ENCODE data around the gene CIB2. TPM values are rescaled to one million over a fixed set of nuclear protein-coding genes. Genes with fewer than 3 reads are reported as not detected.
A peak's percentile ranks its signal among the peaks of the same experiment; 100 is the strongest.

Gene CIB2
- total RNA-seq, 2 experiments from 2014 or later = 0.82 to 1.7 TPM

DNA sequence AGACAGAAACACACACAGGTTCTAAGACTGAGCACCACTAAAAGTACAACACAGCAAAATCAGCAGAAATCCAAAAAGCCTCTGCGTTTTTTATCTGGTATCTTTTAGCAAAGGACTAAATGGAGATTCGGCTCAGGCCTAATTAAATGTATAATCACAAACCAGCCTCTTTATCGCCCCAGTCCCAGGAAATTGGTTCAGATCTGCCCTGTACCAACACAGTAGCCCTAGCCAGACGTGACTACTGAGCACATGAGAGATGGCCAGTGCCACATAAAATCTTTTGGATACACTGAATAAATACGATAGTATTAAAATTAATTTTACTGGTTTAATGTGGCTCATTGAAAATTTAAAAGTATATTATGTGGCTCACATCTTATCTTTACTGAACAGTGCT is 73.4 kb downstream of the CIB2 start:
- ChIA-PET CTCF (interaction anchor here (0.9 kb wide), 1 partner anchor 10 kb away, joined by 4 read pairs; no protein-coding TSS in a partner anchor), POLR2A (interaction anchor here (1.9 to 14.1 kb wide), 3 partner anchors 10 to 22 kb away, joined by 9 to 304 read pairs (median 10); partner anchors contain the start of gene TBC1D2B)
- H3K27me3 Mint-ChIP-seq = no peaks in the 10 kb centered on the region
- peak overlapping the region; percentile 33 to 79 for H3K27ac ChIP-seq (ENCODE audit: low read depth in 1 of 2, low read length in 2 of 2)
- peaks cover 13% of the 10 kb centered on the region for H3K36me3 ChIP-seq (ENCODE audit: insufficient read depth, low read length)
- H3K36me3 Mint-ChIP-seq (ENCODE audit: low read depth) = peaks cover 10% of the 10 kb centered on the region
- H3K4me3 ChIP-seq (ENCODE audit: low read length) = no peak overlapping the region
- H3K9me3 Mint-ChIP-seq = no peaks in the 10 kb centered on the region
- no peaks in the 10 kb centered on the region for H3K27me3 ChIP-seq (ENCODE audit: control insufficient read depth in 1 of 2, insufficient read depth in 2 of 2, low read length in 2 of 2)
- DNase-seq = no peak
- TF ChIP-seq, protein P1, sequence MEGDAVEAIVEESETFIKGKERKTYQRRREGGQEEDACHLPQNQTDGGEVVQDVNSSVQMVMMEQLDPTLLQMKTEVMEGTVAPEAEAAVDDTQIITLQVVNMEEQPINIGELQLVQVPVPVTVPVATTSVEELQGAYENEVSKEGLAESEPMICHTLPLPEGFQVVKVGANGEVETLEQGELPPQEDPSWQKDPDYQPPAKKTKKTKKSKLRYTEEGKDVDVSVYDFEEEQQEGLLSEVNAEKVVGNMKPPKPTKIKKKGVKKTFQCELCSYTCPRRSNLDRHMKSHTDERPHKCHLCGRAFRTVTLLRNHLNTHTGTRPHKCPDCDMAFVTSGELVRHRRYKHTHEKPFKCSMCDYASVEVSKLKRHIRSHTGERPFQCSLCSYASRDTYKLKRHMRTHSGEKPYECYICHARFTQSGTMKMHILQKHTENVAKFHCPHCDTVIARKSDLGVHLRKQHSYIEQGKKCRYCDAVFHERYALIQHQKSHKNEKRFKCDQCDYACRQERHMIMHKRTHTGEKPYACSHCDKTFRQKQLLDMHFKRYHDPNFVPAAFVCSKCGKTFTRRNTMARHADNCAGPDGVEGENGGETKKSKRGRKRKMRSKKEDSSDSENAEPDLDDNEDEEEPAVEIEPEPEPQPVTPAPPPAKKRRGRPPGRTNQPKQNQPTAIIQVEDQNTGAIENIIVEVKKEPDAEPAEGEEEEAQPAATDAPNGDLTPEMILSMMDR (IDR thresholded peaks at IDR 0.05) = no peak
- ATAC-seq (ENCODE audit: poor library complexity) = no peak
- H3K4me1 ChIP-seq (ENCODE audit: insufficient read depth, low read length) = peaks cover 84% of the 10 kb centered on the region
- H3K4me1 Mint-ChIP-seq (ENCODE audit: low read depth) = peaks cover 77% of the 10 kb centered on the region
- peak overlapping the region; percentile 84 for H3K27ac Mint-ChIP-seq
- no peaks in the 10 kb centered on the region for H3K9me3 ChIP-seq (ENCODE audit: control insufficient read depth in 1 of 2, insufficient read depth in 1 of 2, low read length in 2 of 2)
- no peak overlapping the region for H3K4me3 Mint-ChIP-seq
- intact Hi-C loops (cut with DNase I, micrococcal nuclease) = loop anchor here in 1 of 2 experiments (2.0 kb wide), 1 partner anchor 15 kb away; no protein-coding TSS in a partner anchor

GRCh38 chr15:78056714-78057269 is 74.5 kb downstream of the CIB2 start:
- DNase-seq = peak in 7 of 14 experiments; percentile 27 to 58 (median 42)
- peak overlapping the region; percentile 16 for H3K4me3 ChIP-seq (ENCODE audit: low read length)
- H3K27ac ChIP-seq (ENCODE audit: low read depth in 1 of 2, low read length in 2 of 2) = peak overlapping the region; percentile 58 to 79
- H3K4me1 Mint-ChIP-seq (ENCODE audit: low read depth) = peaks cover 87% of the 10 kb centered on the region
- H3K9me3 Mint-ChIP-seq = no peaks in the 10 kb centered on the region
- H3K9me3 ChIP-seq (ENCODE audit: control insufficient read depth in 1 of 2, insufficient read depth in 1 of 2, low read length in 2 of 2) = no peaks in the 10 kb centered on the region
- intact Hi-C loops (cut with DNase I, micrococcal nuclease) = no loop called here
- TF ChIP-seq, protein P1 (IDR thresholded peaks at IDR 0.05) = no peak
- peak; percentile 57 for ATAC-seq (ENCODE audit: poor library complexity)
- ChIA-PET POLR2A (interaction anchor here (1.5 to 14.1 kb wide), 3 partner anchors 9 to 22 kb away, joined by 9 to 304 read pairs (median 12); partner anchors contain the start of gene TBC1D2B), CTCF (interaction anchor here (0.8 to 1.3 kb wide), 3 partner anchors 9 to 52 kb away, joined by 3 to 5 read pairs (median 3); no protein-coding TSS in a partner anchor)
- H3K36me3 Mint-ChIP-seq (ENCODE audit: low read depth) = peaks cover 19% of the 10 kb centered on the region
- peaks cover 89% of the 10 kb centered on the region for H3K4me1 ChIP-seq (ENCODE audit: insufficient read depth, low read length)
- H3K4me3 Mint-ChIP-seq = peak overlapping the region; percentile 50
- H3K36me3 ChIP-seq (ENCODE audit: insufficient read depth, low read length) = peaks cover 18% of the 10 kb centered on the region
- H3K27me3 Mint-ChIP-seq = no peaks in the 10 kb centered on the region
- H3K27ac Mint-ChIP-seq = peak overlapping the region; percentile 84
- H3K27me3 ChIP-seq (ENCODE audit: control insufficient read depth in 1 of 2, insufficient read depth in 2 of 2, low read length in 2 of 2) = no peaks in the 10 kb centered on the region

DNA sequence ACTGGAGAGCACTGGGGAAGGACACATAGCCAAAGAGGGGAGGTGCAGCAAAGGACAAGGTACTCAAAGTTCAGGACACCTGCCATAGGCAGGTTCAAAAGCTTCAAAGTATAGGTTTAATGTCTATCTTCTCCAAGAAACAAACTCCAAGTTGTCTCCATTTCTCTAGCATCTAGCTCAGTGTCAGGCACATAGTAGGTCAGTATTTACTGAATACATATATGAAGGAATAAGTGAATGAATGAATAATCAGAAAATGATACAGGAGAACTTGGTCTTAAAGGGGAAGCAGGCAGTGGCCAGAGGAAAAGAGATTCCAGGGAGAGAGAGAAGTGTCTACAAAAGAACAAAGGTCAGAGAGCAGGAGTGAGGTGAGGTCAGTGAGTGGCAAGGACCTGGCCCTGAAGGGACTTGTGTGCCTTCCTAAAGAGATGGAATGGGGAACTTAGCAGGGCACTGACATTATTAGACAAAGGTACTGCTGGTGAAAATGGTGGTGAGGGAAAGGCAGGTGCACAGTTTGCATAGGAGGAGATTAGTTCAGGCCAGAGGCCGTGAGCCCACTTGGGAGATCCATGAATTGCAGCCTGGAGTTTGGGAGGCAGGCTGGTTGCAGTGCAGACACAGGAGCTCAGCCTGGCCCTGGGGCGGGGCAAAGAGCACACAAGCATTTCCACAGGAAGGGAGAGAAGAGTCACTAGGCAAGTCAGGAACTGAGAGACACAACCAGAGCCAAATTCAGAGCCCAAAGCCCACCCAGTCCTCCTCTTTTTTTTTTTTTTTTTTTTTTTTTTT is 75.1 kb downstream of the CIB2 start:
- ChIA-PET CTCF (interaction anchor here (0.9 to 1.9 kb wide), 3 partner anchors 14 to 52 kb away, joined by 3 to 5 read pairs (median 5); no protein-coding TSS in a partner anchor), POLR2A (interaction anchor here (1.5 to 14.1 kb wide), 3 partner anchors 9 to 22 kb away, joined by 9 to 304 read pairs (median 12); partner anchors contain the start of gene TBC1D2B)
- H3K4me3 Mint-ChIP-seq = peak overlapping the region; percentile 76
- peak overlapping the region; percentile 58 to 79 for H3K27ac ChIP-seq (ENCODE audit: low read depth in 1 of 2, low read length in 2 of 2)
- H3K36me3 Mint-ChIP-seq (ENCODE audit: low read depth) = peaks cover 19% of the 10 kb centered on the region
- no peaks in the 10 kb centered on the region for H3K27me3 ChIP-seq (ENCODE audit: control insufficient read depth in 1 of 2, insufficient read depth in 2 of 2, low read length in 2 of 2)
- ATAC-seq (ENCODE audit: poor library complexity) (peak; percentile 45), DNase-seq (peak in 5 of 14 experiments; percentile 29 to 56 (median 54))
- no peaks in the 10 kb centered on the region for H3K9me3 ChIP-seq (ENCODE audit: control insufficient read depth in 1 of 2, insufficient read depth in 1 of 2, low read length in 2 of 2)
- H3K27me3 Mint-ChIP-seq = no peaks in the 10 kb centered on the region
- H3K27ac Mint-ChIP-seq = peak overlapping the region; percentile 84
- TF ChIP-seq, protein P1 (IDR thresholded peaks at IDR 0.05) = no peak
- peaks cover 18% of the 10 kb centered on the region for H3K36me3 ChIP-seq (ENCODE audit: insufficient read depth, low read length)
- H3K4me1 Mint-ChIP-seq (ENCODE audit: low read depth) = peaks cover 94% of the 10 kb centered on the region
- no peaks in the 10 kb centered on the region for H3K9me3 Mint-ChIP-seq
- intact Hi-C loops (cut with DNase I, micrococcal nuclease) = loop anchor here in 1 of 2 experiments (2.0 kb wide), 1 partner anchor 17 kb away; no protein-coding TSS in a partner anchor
- H3K4me1 ChIP-seq (ENCODE audit: insufficient read depth, low read length) = peaks cover 92% of the 10 kb centered on the region
- H3K4me3 ChIP-seq (ENCODE audit: low read length) = peak overlapping the region; percentile 16
